B cell (primary cell): ENCODE data around the gene SH3GLB2. TPM values are rescaled to one million over a fixed set of nuclear protein-coding genes. Genes with fewer than 3 reads are reported as not detected.

Source experiments
- ATAC-seq: fragments of 200-7000 bp; cut with Tn5 transposase; one replicate; pipeline ENCODE4 v1.10.0; 2021; ENCODE audit warnings: low read depth, mild to moderate bottlenecking, moderate number of reproducible peaks, moderate library complexity
- CTCF ChIA-PET: fragments of 350-600 bp; sonication (Branson Sonifier 250); formaldehyde crosslinking; loops from one replicate; lab custom pipeline; 2021; ENCODE audit warnings: antibody characterized with exemption, inconsistent platforms; lab: Charles Lee
- POLR2A ChIA-PET: fragments of 350-600 bp; sonication (Branson Sonifier 250); formaldehyde crosslinking; loops from one replicate; lab custom pipeline; 2021; ENCODE audit warnings: antibody characterized with exemption; lab: Charles Lee
- DNase-seq: peaks from one replicate; pipeline ENCODE4 v3.0.0; 2013
- H2AFZ ChIP-seq: 2 replicates; pipeline ENCODE4 v1.6.1; 2012; ENCODE audit warnings: mild to moderate bottlenecking, low read depth, low read length; ENCODE audit not compliant: insufficient read depth, poor library complexity, severe bottlenecking
- H3K27ac ChIP-seq, 2 donors: 1 replicate in 1 of 2; 2 replicates in 1 of 2; pipeline ENCODE4 v1.5.1; 2012 to 2013; ENCODE audit warnings: low read length in 2 of 2, mild to moderate bottlenecking in 2 of 2, moderate library complexity in 1 of 2
- H3K27me3 ChIP-seq, 4 experiments: fragments of 200-600 bp in 1 of 4; sonication (generic) in 1 of 4; replicated peaks in 1 of 4; 1 replicate in 2 of 4; 2 replicates in 2 of 4; pipeline versions ENCODE4 v1.6.1 to v1.7.0; 2013 to 2016; ENCODE audit warnings: low read length in 3 of 4, mild to moderate bottlenecking in 2 of 4, mixed read lengths in 1 of 4, moderate library complexity in 1 of 4; ENCODE audit not compliant: insufficient read depth in 4 of 4, control insufficient read depth in 3 of 4; ENCODE audit errors: control extremely low read depth in 1 of 4
- H3K36me3 ChIP-seq, 2 experiments: replicated peaks in 1 of 2; 1 replicate in 1 of 2; 2 replicates in 1 of 2; pipeline versions ENCODE4 v1.6.1 to v1.7.1; 2013; ENCODE audit warnings: low read length in 1 of 2; ENCODE audit not compliant: insufficient read depth in 2 of 2, control insufficient read depth in 1 of 2; ENCODE audit errors: control extremely low read depth in 1 of 2, extremely low read depth in 1 of 2
- H3K4me1 ChIP-seq, 2 donors: fragments of 200-600 bp in 1 of 2; sonication (generic) in 1 of 2; 1 replicate in 1 of 2; 2 replicates in 1 of 2; pipeline versions ENCODE4 v1.5.1 to v1.6.1; 2013 to 2017; ENCODE audit warnings: low read length in 2 of 2; ENCODE audit not compliant: control insufficient read depth in 2 of 2, insufficient read depth in 2 of 2
- H3K4me2 ChIP-seq: replicated peaks from 2 replicates; pipeline ENCODE3; 2012; ENCODE audit warnings: mild to moderate bottlenecking, low read depth, low read length; ENCODE audit not compliant: poor library complexity, severe bottlenecking
- H3K4me3 ChIP-seq, 5 experiments: fragments of 200-600 bp in 1 of 5; sonication (generic) in 1 of 5; 1 replicate in 3 of 5; 2 replicates in 2 of 5; pipeline versions ENCODE4 v1.5.1 to v1.7.0; 2011 to 2016; ENCODE audit warnings: low read length in 4 of 5, mild to moderate bottlenecking in 4 of 5, low read depth in 2 of 5, control low read depth in 1 of 5, moderate library complexity in 1 of 5; ENCODE audit not compliant: insufficient read depth in 1 of 5; ENCODE audit errors: control extremely low read depth in 1 of 5, extremely low read depth in 1 of 5
- H3K79me2 ChIP-seq: fragments of 200-600 bp; sonication (generic); one replicate; pipeline ENCODE4 v1.6.0; 2016; ENCODE audit warnings: low read length; ENCODE audit not compliant: control insufficient read depth, insufficient read depth
- H3K9ac ChIP-seq: fragments of 200-600 bp; sonication (generic); 2 replicates; pipeline ENCODE4 v1.6.1; 2017; ENCODE audit warnings: mild to moderate bottlenecking, low read length, moderate library complexity
- H3K9me3 ChIP-seq, 3 donors: one replicate each; pipeline versions ENCODE4 v1.6.1 to v1.7.1; 2013; ENCODE audit warnings: low read length in 2 of 3; ENCODE audit not compliant: control insufficient read depth in 2 of 3, insufficient read depth in 1 of 3; ENCODE audit errors: control extremely low read depth in 1 of 3
- H4K20me1 ChIP-seq: 2 replicates; pipeline ENCODE4 v1.6.0; 2012; ENCODE audit warnings: mild to moderate bottlenecking, low read length; ENCODE audit not compliant: insufficient read depth, control insufficient read depth, poor library complexity, severe bottlenecking
- H3K27ac Mint-ChIP-seq: one replicate; pipeline ENCODE4 v1.8.0; 2021; ENCODE audit warnings: mixed read lengths
- H3K27me3 Mint-ChIP-seq: one replicate; pipeline ENCODE4 v1.8.0; 2021; ENCODE audit warnings: mixed read lengths
- H3K4me1 Mint-ChIP-seq: one replicate; pipeline ENCODE4 v1.8.0; 2021; ENCODE audit warnings: mixed read lengths
- H3K4me3 Mint-ChIP-seq: one replicate; pipeline ENCODE4 v1.8.0; 2021; ENCODE audit warnings: mixed read lengths
- H3K9me3 Mint-ChIP-seq: one replicate; pipeline ENCODE4 v1.8.0; 2022; ENCODE audit warnings: mixed read lengths; ENCODE audit not compliant: insufficient read depth
- EZH2 ChIP-seq: IDR thresholded peaks from 2 replicates; pipeline ENCODE4 v1.6.1; 2012; ENCODE audit warnings: borderline replicate concordance, low read depth, mild to moderate bottlenecking, moderate library complexity, low read length; ENCODE audit not compliant: insufficient read depth, poor library complexity, severe bottlenecking
- WGBS: methylation state at CpG from one replicate; pipeline ENCODE4 v1.1.5; 2013; ENCODE audit warnings: missing lambda C conversion rate; ENCODE audit not compliant: insufficient coverage; 5-methylcytosine and 5-hydroxymethylcytosine counted together
- intact Hi-C: fragments of 100-400 bp; cut with micrococcal nuclease; formaldehyde crosslinking; loops from one replicate; pipeline ENCODE4 v1.10.0; 2022
- polyA plus RNA-seq: library from polyadenylated mRNA; depleted of rRNA; stranded (reverse); fragments of >200 nt; gene quantifications from 2 replicates; pipeline ENCODE4 v1.2.3, GENCODE V29; 2012
- total RNA-seq, 2 donors: library from RNA; stranded (reverse); fragments of 120-200 nt in 1 of 2; gene quantifications; 1 replicate in 1 of 2; 2 replicates in 1 of 2; pipeline versions ENCODE4 v1.2.3 to v1.2.4, GENCODE V29; 2013 to 2022
- TF ChIP-seq, protein P1 (sequence below): fragments of 200-600 bp; IDR thresholded peaks from one replicate; pipeline ENCODE4 v1.8.0; 2022; ENCODE audit warnings: antibody characterized with exemption, mild to moderate bottlenecking

Gene SH3GLB2
- total and polyA plus RNA-seq, 2 donors (not counting 1 experiment from before 2014, with no cell fraction given) = 110 to 176 TPM

DNA sequence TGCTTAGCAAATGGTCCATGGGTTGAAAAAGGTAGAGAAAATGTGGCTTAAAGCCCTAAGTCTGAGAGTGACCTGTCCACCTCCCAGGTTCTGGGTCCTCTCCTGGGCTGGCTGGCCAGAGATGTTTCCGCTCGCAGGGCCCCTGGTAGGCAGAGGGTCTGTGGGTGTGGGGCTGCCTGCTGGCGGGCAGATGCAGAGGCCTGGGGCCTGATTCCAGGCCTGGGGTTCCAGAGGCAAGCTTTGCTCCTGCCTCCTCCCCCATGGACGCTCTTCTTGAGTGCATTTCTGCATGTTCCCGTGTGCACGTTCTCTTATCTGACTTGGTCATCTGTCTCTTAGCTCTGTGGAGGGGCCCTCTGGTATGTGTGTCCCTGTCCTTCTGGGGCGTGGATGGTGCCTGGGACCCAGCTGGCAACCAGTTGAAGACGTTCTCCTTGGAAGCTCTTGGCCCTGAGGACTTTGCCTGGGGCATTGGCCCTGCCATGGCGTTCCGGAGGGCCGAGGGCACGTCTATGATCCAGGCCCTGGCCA is 12.0 kb upstream of the SH3GLB2 start:
- intact Hi-C loops = no loop called here
- Histone ChIP-seq H3K9me3 (no peaks in the 10 kb centered on the region), H3K27me3 (no peaks in the 10 kb centered on the region), H3K27ac (no peak overlapping the region), H3K79me2 (peaks cover 49% of the 10 kb centered on the region), H3K4me3 (no peak overlapping the region), H2AFZ (no peak overlapping the region), H3K36me3 (peaks cover 1 to 20% of the 10 kb centered on the region in 2 experiments), H3K4me2 (no peak overlapping the region), H3K4me1 (peaks cover 19 to 25% of the 10 kb centered on the region in 2 donors), H4K20me1 (peaks cover 29% of the 10 kb centered on the region), H3K9ac (no peak overlapping the region)
- POLR2A ChIA-PET = no interaction called here
- no peak for TF ChIP-seq EZH2
- Mint-ChIP-seq H3K9me3 (no peaks in the 10 kb centered on the region), H3K4me3 (no peak overlapping the region), H3K27ac (no peak overlapping the region), H3K27me3 (no peaks in the 10 kb centered on the region), H3K4me1 (peaks cover 34% of the 10 kb centered on the region)
- CTCF ChIA-PET = no interaction called here
- ATAC-seq = no peak
- 96% methylated on average over 12 of the region's 12 CpGs for WGBS
- no peak for DNase-seq

DNA sequence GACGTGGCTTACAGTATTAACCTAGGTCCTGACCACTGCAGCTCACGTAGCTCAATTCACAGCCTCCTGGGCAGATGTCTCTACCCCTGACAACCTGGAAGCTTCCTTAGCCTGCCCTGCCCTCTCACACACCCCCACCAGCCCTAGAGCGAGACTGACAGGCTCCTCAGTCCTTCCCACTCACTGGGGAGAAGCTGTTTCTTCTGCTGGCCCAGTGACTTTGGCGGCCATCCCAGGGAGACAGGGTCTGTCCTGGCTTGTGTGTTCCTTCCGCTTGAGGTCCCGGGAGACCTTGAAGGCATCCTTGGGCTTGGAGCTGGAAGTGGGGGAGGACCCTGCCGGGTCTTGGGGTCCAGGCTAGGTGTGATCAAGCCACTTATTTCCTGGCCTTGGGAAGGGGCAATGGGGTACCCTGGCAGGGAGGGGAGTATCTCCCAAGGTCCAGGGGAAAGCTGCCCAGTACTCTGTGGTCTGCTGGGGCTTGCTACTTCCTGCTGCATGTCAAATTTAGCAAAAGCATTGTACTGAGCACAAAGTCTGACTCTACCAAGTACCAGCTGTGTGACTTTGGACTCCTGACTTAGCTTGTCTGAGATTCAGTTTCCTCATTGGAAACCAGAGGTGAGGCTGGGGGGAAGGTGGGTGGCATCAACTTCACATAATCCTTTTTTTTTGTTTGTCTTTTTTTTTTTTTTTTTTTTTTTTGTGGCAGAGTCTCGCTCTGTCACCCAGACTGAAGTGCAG is 10.2 kb upstream of the SH3GLB2 start:
- Histone ChIP-seq H4K20me1 (peaks cover 29% of the 10 kb centered on the region), H2AFZ (no peak overlapping the region), H3K79me2 (peaks cover 49% of the 10 kb centered on the region), H3K4me3 (no peak overlapping the region), H3K9ac (no peak overlapping the region), H3K4me2 (peak overlapping the region; percentile 92), H3K4me1 (peaks cover 19 to 25% of the 10 kb centered on the region in 2 donors), H3K27me3 (no peaks in the 10 kb centered on the region), H3K9me3 (no peaks in the 10 kb centered on the region), H3K27ac (no peak overlapping the region), H3K36me3 (peaks cover 0 to 15% of the 10 kb centered on the region in 2 experiments)
- intact Hi-C loops = no loop called here
- 88% methylated on average over 6 of the region's 8 CpGs for WGBS
- no peak for ATAC-seq
- ChIA-PET CTCF (interaction anchor here (1.7 kb wide), 1 partner anchor 10 kb away, joined by 7 read pairs; the partner anchor contains the start of gene SH3GLB2), POLR2A (interaction anchor here (2.8 kb wide), 1 partner anchor 11 kb away, joined by 13 read pairs; the partner anchor contains the start of gene SH3GLB2)
- TF ChIP-seq, protein P1, sequence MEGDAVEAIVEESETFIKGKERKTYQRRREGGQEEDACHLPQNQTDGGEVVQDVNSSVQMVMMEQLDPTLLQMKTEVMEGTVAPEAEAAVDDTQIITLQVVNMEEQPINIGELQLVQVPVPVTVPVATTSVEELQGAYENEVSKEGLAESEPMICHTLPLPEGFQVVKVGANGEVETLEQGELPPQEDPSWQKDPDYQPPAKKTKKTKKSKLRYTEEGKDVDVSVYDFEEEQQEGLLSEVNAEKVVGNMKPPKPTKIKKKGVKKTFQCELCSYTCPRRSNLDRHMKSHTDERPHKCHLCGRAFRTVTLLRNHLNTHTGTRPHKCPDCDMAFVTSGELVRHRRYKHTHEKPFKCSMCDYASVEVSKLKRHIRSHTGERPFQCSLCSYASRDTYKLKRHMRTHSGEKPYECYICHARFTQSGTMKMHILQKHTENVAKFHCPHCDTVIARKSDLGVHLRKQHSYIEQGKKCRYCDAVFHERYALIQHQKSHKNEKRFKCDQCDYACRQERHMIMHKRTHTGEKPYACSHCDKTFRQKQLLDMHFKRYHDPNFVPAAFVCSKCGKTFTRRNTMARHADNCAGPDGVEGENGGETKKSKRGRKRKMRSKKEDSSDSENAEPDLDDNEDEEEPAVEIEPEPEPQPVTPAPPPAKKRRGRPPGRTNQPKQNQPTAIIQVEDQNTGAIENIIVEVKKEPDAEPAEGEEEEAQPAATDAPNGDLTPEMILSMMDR = no peak
- TF ChIP-seq EZH2 = no peak
- peak; percentile 20 for DNase-seq
- H3K27ac Mint-ChIP-seq = no peak overlapping the region
- H3K4me1 Mint-ChIP-seq = peaks cover 34% of the 10 kb centered on the region
- H3K4me3 Mint-ChIP-seq = peak overlapping the region; percentile 97
- no peaks in the 10 kb centered on the region for H3K9me3 Mint-ChIP-seq
- no peaks in the 10 kb centered on the region for H3K27me3 Mint-ChIP-seq
